Measurements from ENCODE around the gene CIRBP.

CIRBP gene

DNA sequence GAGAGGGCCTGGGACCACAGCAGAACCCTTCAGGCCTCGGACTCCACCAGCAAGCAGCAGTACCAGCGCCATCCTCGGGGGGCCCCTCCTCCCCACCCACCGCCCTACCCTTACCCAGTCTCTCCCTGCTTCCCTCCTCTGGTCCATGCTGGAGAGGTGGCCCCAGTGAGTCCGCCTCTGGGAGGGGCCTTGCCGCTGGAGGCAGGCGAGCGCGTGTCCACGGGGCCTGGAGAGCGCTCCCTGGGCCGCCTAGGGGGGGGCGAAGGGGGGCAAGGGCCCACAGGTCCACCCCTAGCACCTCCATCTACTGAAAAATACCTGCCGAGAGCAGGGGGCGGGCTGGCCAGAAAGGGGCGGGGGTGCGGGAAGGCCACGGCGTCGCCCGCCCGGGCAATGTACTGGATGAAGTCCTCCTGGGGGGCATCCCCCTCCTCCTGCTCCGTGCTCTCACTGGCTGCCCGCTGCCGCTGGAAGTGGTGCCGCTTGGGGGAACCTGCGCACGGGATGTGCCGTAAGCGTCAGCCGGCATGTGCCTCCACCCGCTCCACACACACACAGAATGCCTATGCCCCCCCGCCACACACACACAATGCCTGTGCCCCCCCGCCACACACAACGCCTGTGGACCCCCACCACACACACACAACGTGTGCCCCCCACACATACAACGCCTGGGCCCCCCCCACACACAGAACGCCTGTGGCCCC lies 38.2 kb upstream of the CIRBP start:
- DNase-seq, result peak; percentile 75

DNA sequence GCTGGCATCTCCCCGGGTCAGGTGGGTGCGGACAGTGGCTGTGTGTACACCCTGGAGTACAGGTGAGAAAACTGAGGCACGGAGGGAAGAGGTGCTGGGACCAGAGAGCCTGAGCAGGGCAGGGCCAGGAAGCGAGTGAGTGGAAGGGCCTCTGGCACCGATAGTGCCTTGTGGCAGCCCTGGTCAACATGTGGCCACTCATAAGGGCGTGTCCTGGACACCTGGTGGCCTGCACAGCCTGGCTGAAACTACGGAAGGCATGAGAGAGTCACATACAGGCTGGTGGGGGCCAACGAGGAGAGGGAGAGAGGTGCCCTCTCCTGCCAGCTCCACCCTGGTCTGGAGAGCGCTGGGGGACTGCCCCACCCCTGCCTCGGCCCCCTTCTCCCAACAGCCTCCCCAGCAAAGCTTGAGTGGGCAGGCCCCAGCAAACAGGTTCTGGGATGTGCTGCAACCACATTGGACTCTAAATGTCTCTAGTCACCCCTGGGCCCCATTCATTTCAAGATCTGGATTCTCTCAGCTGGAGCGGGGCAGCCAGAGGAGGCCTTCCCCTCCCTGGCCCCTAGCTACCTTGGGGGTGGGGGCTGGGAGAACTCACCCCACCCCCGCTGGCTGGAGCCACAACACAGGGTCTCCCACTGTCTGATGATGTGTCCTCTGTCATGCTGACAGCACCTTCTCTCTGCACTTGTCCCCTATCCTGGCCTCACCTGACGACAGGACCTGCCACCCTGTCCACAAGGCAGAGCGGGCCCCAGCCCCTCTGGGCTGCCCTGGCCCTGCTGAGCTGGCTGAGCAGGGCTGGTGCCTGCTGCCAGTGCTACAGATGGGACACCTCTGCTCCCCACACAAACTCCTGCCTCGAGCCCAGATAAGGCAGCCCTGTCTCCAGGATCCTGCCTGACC lies 37.1 kb upstream of the CIRBP start:
- DNase-seq, result no peak

DNA sequence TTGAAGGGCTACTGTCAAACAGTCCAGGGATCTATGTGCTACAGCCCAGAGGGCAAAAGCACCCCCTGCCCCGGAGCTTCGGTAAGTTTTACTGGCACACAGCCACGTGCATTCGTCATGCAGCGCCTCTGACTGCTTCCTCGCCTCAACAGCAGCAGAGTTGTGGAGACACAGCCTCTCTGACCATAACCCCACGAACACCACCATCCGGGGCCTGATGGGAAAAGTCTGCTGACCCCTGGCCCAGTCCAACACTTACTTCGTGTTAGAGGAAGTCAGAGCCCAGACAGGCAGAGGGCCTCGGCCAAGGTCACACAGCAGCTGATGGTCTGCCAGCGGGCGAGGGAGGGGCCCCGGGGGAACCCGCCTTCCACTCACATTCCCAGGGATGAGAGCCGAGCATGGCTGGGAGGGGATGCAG lies 36.5 kb upstream of the CIRBP start:
- no peak for DNase-seq

DNA sequence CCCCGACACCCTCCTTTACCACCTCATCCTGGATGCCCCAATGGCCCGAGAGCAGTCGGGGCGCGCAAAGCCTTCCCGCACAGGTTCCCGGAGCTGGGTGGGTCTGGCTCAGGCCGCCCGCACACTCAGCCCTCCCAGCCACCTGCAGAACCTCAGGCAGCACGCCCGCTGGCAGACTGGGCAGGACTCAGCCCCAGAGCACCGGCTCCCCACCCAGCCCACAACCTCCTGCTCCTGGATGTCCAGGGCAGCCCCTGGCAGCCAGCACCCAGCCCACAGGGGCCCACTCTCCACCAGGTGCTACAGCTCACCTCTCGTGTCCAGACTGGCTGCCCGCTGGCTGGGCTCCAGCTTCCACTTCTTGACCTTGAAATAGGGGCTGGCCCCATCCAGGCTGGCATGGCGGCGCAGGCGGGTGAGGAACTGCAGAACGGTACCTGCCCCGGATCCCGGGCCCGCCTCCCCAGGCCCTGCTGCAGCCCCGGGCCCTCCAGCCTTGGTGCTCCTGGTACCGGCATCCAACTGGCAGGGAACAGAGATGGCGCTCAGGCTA lies 35.9 kb upstream of the CIRBP start:
- no peak for DNase-seq

DNA sequence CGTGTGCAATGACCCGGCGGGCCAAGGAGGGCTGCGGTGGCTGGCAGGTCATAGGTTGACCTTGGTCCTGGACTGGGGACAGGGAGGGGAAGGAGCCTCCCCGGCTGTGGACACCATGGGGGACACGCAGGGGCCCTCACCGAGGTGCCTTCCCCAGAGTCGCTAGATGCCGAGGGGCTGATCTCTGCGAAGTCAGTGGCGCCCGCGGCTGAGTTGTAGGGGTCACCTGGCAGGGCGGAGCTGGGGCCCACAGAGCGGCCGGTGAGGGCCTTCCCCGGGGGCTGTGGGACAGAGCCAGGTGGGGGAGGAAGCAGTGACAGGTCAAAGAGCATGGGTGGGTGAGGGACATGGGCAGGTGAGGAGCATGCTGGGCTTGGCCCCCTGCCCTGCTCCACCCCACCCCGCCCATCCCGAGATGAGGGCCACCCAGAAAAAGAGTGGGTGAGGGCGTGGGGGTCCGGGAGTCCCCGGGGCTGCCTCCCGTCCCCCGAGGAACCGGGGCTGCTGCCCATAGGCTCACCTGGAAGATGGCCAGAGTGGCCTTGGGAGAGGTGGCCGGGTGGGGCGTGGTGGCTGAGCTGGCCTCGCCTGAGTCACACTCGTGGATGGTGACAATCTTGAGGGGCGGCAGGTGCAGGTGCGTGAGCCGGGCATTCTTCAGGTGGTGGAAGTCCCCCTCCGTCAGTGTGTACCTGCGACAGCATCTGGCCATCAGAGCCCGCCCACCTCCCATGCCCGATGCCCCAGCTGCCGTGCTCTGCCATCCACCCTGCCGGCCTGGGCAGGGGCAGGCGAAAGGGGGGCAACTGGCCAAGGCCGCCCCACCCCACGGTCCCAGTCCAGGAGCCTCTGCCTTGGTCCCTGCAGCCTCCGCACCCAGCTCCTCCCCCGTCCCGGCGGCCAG lies 34.8 kb upstream of the CIRBP start:
- DNase-seq, result no peak

DNA sequence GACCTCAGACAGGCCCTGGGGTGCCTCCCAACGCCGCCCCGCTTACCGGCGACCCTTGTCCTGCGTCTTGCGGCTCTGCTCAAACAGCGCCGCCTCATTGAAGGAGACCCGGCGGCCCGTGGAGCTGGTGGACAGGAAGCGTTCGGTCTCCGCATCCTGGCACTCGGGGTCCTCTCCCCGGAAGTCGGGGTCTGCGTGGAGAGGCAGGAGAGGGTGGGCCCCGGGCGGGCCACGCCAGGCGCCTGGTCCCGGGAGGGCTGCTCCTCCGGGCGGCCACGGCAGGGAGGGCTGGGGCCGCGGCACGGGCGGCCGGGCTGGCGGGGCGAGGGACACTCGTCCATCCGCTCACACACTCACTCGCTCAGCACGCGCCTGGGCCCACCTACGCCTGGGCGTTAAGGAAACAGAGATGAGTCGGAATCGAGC lies 34.2 kb upstream of the CIRBP start:
- no peak for DNase-seq

DNA sequence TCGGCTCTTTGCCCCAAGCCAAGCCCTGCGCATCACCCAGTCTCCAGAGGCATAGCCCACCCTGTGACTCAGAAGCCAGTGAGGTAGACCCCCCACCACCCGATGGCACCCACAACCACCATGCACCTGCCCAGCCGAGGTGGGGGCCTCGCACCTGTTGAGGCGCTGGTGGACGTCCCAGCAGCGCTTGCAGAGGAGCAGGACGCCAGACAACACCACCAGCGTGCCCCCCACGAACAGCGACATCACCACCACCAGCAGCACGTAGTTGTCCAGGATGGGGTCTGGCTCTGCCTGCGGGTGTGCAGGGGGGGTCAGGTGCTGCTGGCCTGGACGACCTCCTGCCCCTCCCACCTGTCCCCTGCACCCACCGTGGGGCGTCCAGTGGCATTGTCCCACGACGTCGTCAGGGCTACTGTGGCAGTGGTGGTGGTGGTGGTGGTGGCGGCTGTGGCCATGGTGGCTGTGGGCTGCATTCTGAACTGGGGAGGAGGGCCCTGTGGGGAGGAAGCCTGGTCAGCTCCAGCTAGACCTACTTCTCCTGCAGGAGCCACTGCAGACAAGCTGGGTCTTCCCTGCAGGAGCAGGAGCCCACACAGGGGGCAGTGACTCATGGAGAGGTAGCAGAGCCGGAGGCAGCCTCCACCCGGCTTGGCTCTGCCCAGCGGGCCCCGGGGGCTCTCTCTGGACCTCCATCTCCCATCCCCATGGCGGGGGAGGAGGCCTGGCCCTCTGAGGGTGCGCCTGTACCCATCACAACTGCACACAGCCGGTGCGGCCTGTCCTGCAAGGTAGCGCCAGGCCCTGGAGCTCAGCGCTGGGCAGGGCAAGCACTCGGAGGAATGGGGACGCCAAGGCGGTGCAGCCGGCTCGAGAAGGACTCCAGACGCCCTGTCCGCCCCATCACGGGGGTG lies 33.2 kb upstream of the CIRBP start:
- peak; percentile 90 for DNase-seq

DNA sequence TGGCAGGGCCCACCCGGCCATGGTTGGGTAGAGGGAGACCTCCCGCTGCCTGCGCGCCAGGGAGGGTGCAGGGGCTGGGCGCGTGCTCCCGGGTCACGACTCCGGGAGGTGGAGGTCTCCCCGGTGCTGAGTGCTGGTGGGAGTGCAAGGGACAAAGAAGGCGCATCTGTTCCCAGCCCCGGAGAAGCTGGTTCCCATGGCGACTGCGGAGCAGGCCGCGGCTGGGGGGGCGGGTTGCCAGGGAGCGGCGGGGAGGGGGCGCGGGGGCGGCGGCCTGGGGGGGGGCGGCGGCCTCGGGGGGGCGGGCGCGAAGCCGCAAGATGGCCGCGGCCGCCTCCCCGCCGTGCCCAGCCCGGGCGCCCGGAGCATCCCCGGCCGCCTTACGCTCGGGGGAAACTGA lies 32.6 kb upstream of the CIRBP start:
- no peak for DNase-seq

DNA sequence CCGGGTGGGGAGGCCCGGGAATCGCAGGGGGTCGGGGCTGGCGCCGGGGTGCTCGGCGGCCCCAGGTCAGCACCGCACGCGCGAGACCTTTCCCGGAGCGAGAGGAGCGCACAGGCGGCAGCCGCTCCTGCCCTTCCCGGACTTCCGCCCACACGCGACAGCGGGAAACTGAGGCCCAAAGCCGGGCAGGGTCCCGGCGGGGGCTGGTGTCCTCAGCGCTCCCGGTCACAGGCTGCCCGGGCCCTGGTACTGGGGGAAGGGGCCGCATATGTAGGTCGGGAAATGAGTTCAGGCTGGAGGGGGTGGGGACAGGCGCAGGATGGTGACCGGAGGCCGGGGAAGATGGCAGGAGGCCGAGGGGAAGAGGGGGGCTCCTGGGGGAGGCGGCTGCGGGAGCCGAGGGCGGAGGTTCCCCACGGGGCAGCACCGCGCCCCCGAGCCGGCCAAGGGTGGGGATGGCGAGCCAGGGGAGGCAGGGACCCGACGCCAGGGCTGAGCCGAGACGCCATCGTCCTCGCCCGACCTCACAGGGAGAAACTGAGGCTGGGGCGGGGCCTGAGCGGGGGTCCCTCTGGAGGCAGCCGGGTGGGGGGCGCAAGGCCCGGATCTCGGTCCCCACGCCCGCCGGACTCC lies 32.0 kb upstream of the CIRBP start:
- no peak for DNase-seq

DNA sequence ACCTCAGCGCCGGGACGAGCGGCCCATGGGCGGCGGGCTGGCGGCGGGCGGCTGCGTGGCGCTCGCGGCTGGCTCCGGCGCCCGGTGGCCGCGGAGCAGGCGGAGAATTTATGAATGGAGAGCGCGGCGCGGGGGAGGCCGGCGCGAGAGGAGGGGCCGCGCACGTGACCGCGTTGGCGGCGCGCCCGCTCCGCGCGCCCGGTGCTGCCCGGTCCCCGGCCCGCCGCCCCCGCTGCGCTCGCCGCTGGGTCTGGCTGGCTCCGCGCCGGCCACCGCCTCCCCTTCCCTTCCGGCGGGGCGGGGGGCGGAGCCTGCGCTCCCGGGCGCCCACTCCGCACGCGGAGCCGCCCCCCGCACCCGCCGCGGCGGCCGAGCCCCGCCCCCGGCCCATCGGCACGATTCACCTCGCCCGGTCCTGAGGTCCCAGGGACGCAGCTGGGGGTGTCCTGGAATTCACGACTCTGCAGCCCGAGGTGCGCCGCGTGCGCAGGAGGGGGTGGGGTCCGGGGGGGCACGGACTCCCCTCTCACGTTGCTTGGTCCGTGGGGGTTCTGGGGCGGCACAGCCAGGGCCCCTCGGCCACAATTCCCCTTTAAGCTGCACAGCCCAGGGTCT lies 31.3 kb upstream of the CIRBP start, which contains the start of gene CBARP:
TSS of gene CBARP (minus strand) at position 252 of the 615 bp plus-strand sequence. CDS start 1,905 bp downstream, outside the sequence.
- DNase-seq, result peak; percentile 82

DNA sequence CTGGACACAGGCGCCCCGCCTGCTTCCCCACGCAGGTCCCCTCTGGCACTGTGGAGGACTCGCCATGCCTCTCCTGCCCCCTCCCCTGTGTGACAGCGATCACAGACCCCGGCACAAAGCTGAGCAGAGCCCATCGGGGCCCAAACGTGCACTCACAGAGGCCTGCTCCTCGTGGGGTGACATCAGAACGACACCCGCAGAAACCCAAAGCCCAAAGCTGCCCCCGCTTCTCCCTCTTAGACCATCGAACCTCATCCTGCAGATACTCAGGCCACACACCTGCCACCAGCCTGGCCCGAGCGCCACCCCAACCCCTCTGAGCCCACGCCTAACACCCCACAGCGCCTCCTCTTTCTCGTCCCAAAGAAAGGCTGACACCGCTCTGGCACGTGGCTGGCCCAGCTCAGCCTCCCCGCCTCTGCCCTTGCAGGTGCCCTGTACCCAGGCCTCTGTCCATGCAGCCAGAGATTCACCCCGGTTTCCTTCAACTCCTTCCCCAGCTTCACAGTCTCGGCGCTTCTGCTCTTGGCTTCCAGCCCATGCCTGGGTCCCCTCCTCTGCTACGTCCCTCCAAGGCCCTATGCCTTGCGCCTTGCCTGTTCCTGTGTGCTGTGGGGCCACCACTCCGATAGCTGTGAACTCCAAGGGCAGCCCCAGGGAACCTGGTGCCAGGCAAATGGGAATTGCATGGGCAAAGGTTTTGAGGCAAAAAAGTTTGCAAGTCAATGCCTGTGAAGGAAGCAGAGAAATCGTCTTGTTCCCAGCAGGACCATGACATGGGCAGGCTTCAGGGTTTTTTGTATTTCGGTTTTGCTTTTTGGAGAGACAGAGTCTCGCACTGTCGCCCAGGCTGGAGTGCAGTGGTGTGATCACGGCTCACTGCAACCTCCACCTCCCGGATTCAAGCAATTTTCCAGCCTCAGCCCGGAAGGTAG lies 30.5 kb upstream of the CIRBP start:
- no peak for DNase-seq

DNA sequence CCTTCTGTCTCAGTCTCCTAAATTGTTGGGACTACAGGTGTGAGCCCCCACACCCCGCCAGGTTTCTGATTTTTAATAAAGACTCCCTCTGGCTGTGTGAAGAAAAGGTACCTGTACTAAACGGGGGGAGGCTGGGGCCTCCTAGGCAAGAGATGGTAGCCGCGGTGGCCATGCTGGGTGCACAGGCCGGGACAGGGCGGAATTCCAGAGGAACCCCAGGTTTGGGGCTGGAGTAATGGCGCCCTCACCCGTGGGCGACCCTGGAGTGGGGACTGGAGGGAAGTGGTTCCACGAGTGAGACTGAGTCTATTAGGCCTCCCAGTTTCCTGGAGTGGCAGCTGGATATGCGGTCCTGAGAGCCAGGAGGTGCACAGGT lies 29.7 kb upstream of the CIRBP start:
- DNase-seq, result no peak

DNA sequence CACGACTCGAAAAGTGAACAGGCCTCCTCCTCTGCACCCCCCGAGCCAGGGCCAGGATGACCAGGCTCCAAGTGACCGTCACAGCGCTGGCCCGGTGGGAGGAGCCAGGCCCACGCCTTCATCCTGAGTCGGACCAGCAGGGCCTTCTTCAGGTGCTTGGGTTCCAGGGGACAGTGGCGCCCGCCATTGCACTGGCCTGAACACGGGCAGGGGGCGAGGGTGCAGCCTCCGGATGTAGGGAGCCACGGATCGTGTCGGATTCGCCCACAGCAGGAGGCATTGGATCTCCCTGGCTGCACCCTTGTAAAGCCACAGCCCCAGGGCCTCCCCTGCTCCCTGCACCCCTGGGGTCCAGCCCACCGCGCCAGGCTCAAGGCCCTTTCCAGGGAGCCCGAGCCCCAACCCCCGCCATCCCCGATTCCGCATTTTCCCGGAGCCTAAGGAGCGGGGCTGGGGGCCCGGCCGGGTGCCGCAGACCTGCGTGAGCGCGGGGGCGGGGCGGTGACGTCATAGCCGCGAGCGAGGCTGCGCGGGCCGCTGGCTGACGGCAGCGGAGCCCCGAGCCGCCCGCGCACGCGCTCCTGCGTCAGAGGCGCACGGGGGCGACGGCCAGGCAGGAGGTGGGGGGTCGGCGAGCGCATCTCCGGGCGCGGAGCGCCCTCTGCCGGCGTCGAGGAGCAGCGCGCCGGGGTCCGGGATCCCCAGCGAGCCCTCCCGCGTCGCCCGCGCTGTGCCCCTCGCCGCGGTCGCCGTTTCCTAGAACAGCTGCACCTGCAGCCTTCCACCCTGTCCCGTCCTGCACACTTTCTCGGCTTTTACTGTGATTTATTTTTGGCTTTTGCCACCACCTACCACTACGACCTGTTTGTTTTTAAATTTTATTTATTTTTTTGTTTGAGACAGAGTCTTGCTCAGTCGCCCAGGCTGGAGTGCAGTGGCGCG lies 29.1 kb upstream of the CIRBP start:
- DNase-seq, result peak; percentile 100

DNA sequence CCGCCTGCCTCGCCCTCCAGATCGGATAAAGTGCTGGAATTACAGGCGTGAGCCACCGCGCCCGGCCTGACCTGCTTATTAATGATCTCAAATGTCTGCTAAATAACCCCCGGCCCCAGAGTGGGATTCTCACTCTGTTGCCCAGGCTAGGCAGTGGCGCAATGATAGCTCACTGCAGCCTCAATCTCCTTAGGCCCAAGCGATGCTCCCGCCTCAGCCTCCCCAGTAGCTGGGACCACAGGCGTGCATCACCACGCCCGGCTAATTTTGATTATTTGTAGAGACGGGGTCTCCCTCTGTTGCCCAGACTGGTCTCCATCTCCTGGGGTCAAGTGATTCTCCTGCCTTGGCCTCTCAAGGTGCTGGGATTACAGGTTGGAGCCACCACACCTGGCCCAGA lies 28.2 kb upstream of the CIRBP start:
- no peak for DNase-seq

DNA sequence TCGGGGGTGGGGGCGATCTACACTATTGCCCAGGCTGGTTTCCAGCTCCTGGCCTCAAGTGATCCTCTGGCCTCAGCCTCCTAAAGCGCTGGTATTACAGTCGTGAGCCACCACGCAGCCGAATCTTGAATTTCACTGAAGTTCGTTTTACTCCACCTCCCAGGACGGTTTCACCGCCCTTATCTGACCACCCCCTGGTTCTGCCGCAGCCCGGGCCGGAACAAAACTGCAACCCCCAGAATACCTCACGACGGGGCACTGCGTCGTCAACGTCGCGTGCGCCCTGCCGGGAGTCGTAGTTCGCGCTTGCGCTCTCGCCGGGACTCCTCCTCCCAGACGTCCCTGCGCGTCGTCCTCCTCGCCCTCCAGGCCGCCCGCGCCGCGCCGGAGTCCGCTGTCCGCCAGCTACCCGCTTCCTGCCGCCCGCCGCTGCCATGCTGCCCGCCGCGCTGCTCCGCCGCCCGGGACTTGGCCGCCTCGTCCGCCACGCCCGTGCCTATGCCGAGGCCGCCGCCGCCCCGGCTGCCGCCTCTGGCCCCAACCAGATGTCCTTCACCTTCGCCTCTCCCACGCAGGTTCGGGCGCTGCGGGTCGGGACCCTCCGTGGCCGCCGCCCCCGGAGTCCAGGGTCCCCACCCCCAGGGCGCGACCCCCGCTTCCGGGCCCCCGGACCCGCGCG lies 27.6 kb upstream of the CIRBP start, which contains the start of gene ATP5F1D:
TSS of gene ATP5F1D (plus strand) at position 335 of the 679 bp plus-strand sequence. CDS start at position 435, 100 bp downstream.
- peak; percentile 99 for DNase-seq

DNA sequence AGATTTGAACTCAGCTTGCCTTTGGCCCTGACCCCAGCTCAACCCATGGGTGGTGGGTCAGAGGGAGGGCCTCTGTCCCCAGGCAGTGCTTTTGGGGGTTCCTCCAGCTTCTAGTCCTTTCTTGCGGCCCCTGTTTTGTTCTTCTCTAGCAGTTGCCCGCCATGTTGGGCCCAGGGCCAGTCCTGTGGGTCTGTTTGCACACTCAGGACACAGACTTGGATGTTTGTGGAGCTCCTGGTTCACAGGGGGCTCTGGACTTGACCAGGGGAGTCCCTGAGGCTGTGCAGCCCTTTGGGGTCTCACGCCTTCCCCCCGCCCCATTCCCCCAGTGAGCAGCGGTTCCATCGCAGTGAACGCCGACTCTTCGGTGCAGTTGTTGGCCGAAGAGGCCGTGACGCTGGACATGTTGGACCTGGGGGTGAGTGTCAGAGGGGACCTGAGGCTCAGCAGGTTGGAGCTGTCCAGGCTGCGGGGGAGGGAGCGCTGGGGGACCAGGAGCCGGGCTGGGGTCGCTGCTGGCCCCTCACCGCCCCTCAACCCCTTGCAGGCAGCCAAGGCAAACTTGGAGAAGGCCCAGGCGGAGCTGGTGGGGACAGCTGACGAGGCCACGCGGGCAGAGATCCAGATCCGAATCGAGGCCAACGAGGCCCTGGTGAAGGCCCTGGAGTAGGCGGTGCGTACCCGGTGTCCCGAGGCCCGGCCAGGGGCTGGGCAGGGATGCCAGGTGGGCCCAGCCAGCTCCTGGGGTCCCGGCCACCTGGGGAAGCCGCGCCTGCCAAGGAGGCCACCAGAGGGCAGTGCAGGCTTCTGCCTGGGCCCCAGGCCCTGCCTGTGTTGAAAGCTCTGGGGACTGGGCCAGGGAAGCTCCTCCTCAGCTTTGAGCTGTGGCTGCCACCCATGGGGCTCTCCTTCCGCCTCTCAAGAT lies 25.1 kb upstream of the CIRBP start:
- peak; percentile 99 for DNase-seq

Measured in 8988T (cell line).